NB4 (cell line): ENCODE results near the gene SELP.

Experiments
- CTCF ChIP-seq: IDR thresholded peaks from one replicate; pipeline ENCODE4 v1.5.1; 2012; ENCODE audit warnings: low read depth, low read length
- MYC ChIP-seq: IDR thresholded peaks from 2 replicates; pipeline ENCODE4 v1.6.1; 2011; ENCODE audit warnings: low read depth, low read length
- POLR2A ChIP-seq: IDR thresholded peaks from 2 replicates; pipeline ENCODE4 v1.6.1; 2011; ENCODE audit warnings: mild to moderate bottlenecking; ENCODE audit not compliant: insufficient read length; ENCODE audit errors: extremely low read depth

- TF ChIP-seq CTCF, result no peak
- no peak for TF ChIP-seq POLR2A
- no peak for TF ChIP-seq MYC
These were observed 17.6 kb upstream of the SELP start for GRCh38 chr1:169647512-169647911.
